HepG2 (cell line): ENCODE results near the gene DENND2D. TPM values are rescaled to one million over a fixed set of nuclear protein-coding genes. Genes with fewer than 3 reads are reported as not detected.

Source experiments
- ATAC-seq: fragments of 200-7000 bp; cut with Tn5 transposase; 3 replicates; pipeline ENCODE4 v1.9.1; 2020; ENCODE audit warnings: mild to moderate bottlenecking, moderate library complexity
- BruUV-seq: library from RNA; stranded (reverse); fragments of 400-500 nt; replicated peaks from 2 replicates; lab custom pipeline; 2021; lab: Mats Ljungman, UMichigan
- CTCF ChIA-PET: fragments of 300-600 bp; formaldehyde crosslinking; extraction: SDS; loops from one replicate; lab custom pipeline; 2021; ENCODE audit warnings: low total read pairs, inconsistent platforms, low intra/inter-chr PET ratio; lab: Yijun Ruan, JAX
- POLR2A ChIA-PET: fragments of 350-600 bp; sonication (Branson Sonifier 250); formaldehyde crosslinking; loops from one replicate; lab custom pipeline; 2020; ENCODE audit warnings: antibody characterized with exemption, inconsistent platforms; lab: Yijun Ruan, JAX
- DNase-seq: peaks from one replicate; pipeline ENCODE4 v3.0.0-alpha.2; 2015; ENCODE audit warnings: low spot score
- FAIRE-seq: peaks from 3 replicates; lab custom pipeline; 2011; peaks lifted over from hg19 to GRCh38; lab: Jason Lieb, UNC
- H2AFZ ChIP-seq: one replicate; pipeline ENCODE4 v1.6.1; 2011; ENCODE audit warnings: low read length, inconsistent platforms
- H3K27ac ChIP-seq: fragments of 300-600 bp; 3 replicates; pipeline ENCODE4 v1.8.0; 2011; ENCODE audit warnings: mixed run types, mild to moderate bottlenecking, mixed read lengths, low read length, inconsistent platforms; ENCODE audit not compliant: insufficient read depth; ENCODE audit errors: extremely low read length
- H3K27me3 ChIP-seq, 2 experiments: fragments of 200-600 bp in 1 of 2; 2 replicates in 1 of 2; 3 replicates in 1 of 2; pipeline versions ENCODE4 v1.6.0 to v1.8.0; 2011; ENCODE audit warnings: low read length in 2 of 2, mild to moderate bottlenecking in 2 of 2, moderate library complexity in 2 of 2, inconsistent platforms in 1 of 2; ENCODE audit not compliant: insufficient read depth in 2 of 2, control insufficient read depth in 1 of 2
- H3K36me3 ChIP-seq, 2 experiments: fragments of 200-600 bp in 1 of 2; replicated peaks in 1 of 2; 2 replicates in 1 of 2; 3 replicates in 1 of 2; pipeline versions ENCODE4 v1.5.1 to v1.8.0; 2011; ENCODE audit warnings: low read length in 2 of 2, inconsistent platforms in 1 of 2; ENCODE audit not compliant: insufficient read depth in 2 of 2, control insufficient read depth in 1 of 2
- H3K4me1 ChIP-seq: 2 replicates; pipeline ENCODE4 v1.5.1; 2012; ENCODE audit warnings: low read length, inconsistent platforms; ENCODE audit not compliant: insufficient read depth
- H3K4me2 ChIP-seq: 2 replicates; pipeline ENCODE4 v1.6.0; 2011; ENCODE audit warnings: low read depth, low read length, inconsistent platforms
- H3K4me3 ChIP-seq, 3 experiments: fragments of 200-600 bp in 1 of 3; sonication (generic), shearing (Covaris generic) in 1 of 3; replicated peaks in 1 of 3; 2 replicates each; pipeline ENCODE4 v1.5.1; 2011 to 2016; ENCODE audit warnings: low read length in 3 of 3, inconsistent platforms in 2 of 3, low read depth in 2 of 3, mild to moderate bottlenecking in 2 of 3, control low read depth in 1 of 3, mixed read lengths in 1 of 3; ENCODE audit not compliant: insufficient read depth in 1 of 3
- H3K79me2 ChIP-seq: one replicate; pipeline ENCODE4 v1.6.1; 2011; ENCODE audit warnings: low read length, inconsistent platforms; ENCODE audit not compliant: insufficient read depth
- H3K9ac ChIP-seq: 2 replicates; pipeline ENCODE4 v1.6.0; 2011; ENCODE audit warnings: mild to moderate bottlenecking, low read depth, low read length, inconsistent platforms; ENCODE audit not compliant: insufficient read depth
- H3K9me3 ChIP-seq: 2 replicates; pipeline ENCODE4 v1.5.1; 2012; ENCODE audit warnings: mild to moderate bottlenecking, low read length
- H4K20me1 ChIP-seq: 2 replicates; pipeline ENCODE4 v1.6.0; 2011; ENCODE audit warnings: inconsistent platforms, mild to moderate bottlenecking, low read length, moderate library complexity; ENCODE audit not compliant: insufficient read depth
- DZIP1 ChIP-seq: sonication (generic); formaldehyde crosslinking; IDR thresholded peaks from 2 replicates; pipeline ENCODE4 v1.5.0; 2020; ENCODE audit warnings: mild to moderate bottlenecking, missing genetic modification reagents
- EP300 ChIP-seq, 3 experiments: sonication (generic) in 1 of 3; formaldehyde crosslinking in 1 of 3; IDR thresholded peaks; 2 replicates each; pipeline versions ENCODE4 v1.5.1 to v1.6.1; 2011 to 2020; ENCODE audit warnings: low read depth in 2 of 3, low read length in 2 of 3, borderline replicate concordance in 1 of 3, improper control_type of control experiment in 1 of 3, mild to moderate bottlenecking in 1 of 3, missing genetic modification reagents in 1 of 3, moderate library complexity in 1 of 3
- ESRRA ChIP-seq: sonication (generic); formaldehyde crosslinking; IDR thresholded peaks from 2 replicates; pipeline ENCODE4 v1.5.1; 2020; ENCODE audit warnings: mild to moderate bottlenecking, low read depth, missing genetic modification reagents
- GABPB1 ChIP-seq: IDR thresholded peaks from 2 replicates; pipeline ENCODE4 v1.6.1; 2016; ENCODE audit warnings: mild to moderate bottlenecking, missing genetic modification reagents, moderate library complexity, missing compliant biosample characterization
- MBD4 ChIP-seq: IDR thresholded peaks from 2 replicates; pipeline ENCODE4 v1.6.1; 2012; ENCODE audit warnings: low read length, inconsistent platforms, borderline replicate concordance
- MED8 ChIP-seq: sonication (generic); formaldehyde crosslinking; IDR thresholded peaks from 2 replicates; pipeline ENCODE4 v1.8.1; 2023; ENCODE audit warnings: mild to moderate bottlenecking, missing genetic modification reagents; ENCODE audit not compliant: insufficient replicate concordance
- NONO ChIP-seq, 2 experiments: fragments of 450-650 bp in 1 of 2; sonication (generic) in 1 of 2; formaldehyde crosslinking in 1 of 2; IDR thresholded peaks in 1 of 2; conservative IDR thresholded peaks in 1 of 2; 2 replicates each; pipeline versions ENCODE4 v1.6.1 to v1.8.0; 2017 to 2022; ENCODE audit warnings: mild to moderate bottlenecking in 1 of 2, missing genetic modification reagents in 1 of 2, moderate library complexity in 1 of 2
- PAWR ChIP-seq: sonication (generic); formaldehyde crosslinking; IDR thresholded peaks from 2 replicates; pipeline ENCODE4 v1.4.0; 2020; ENCODE audit warnings: missing genetic modification reagents, mild to moderate bottlenecking, borderline replicate concordance
- PPARG ChIP-seq: conservative IDR thresholded peaks from 2 replicates; pipeline ENCODE4 v1.6.1; 2016; ENCODE audit warnings: missing biosample characterization, missing genetic modification reagents
- RFXAP ChIP-seq: sonication (generic); formaldehyde crosslinking; IDR thresholded peaks from 2 replicates; pipeline ENCODE4 v1.4.0; 2020; ENCODE audit warnings: missing genetic modification reagents, borderline replicate concordance
- RXRB ChIP-seq: IDR thresholded peaks from 2 replicates; pipeline ENCODE4 v1.6.1; 2016; ENCODE audit warnings: borderline replicate concordance, missing genetic modification reagents, missing compliant biosample characterization
- SIN3B ChIP-seq: fragments of 150-350 bp; IDR thresholded peaks from 2 replicates; pipeline ENCODE4 v1.6.1; 2014; ENCODE audit warnings: low read length
- SPEN ChIP-seq: sonication (generic); formaldehyde crosslinking; IDR thresholded peaks from 2 replicates; pipeline ENCODE4 v1.5.1; 2020; ENCODE audit warnings: low read depth, mild to moderate bottlenecking, missing genetic modification reagents
- TARDBP ChIP-seq: sonication (generic); formaldehyde crosslinking; IDR thresholded peaks from 2 replicates; pipeline ENCODE4 v1.8.0; 2022; ENCODE audit warnings: mild to moderate bottlenecking, missing genetic modification reagents
- TEF ChIP-seq: sonication (generic); formaldehyde crosslinking; IDR thresholded peaks from 2 replicates; pipeline ENCODE4 v1.5.0; 2020; ENCODE audit warnings: missing genetic modification reagents
- ZBTB46 ChIP-seq: sonication (generic); formaldehyde crosslinking; IDR thresholded peaks from 2 replicates; pipeline ENCODE4 v1.4.0; 2020; ENCODE audit warnings: mild to moderate bottlenecking, missing genetic modification reagents, borderline replicate concordance
- WGBS: methylation state at CpG from one replicate; pipeline ENCODE4 v1.1.6; 2017; ENCODE audit warnings: low lambda C conversion rate; 5-methylcytosine and 5-hydroxymethylcytosine counted together
- in situ Hi-C: cut with HindIII; loops from 2 replicates; pipeline ENCODE4 v1.10.0; 2017; ENCODE audit warnings: low pct_unique_long_range_greater_than_20kb; ENCODE audit not compliant: extremely low pct_ligation_motif_present
- intact Hi-C: fragments of 100-400 bp; cut with micrococcal nuclease; formaldehyde crosslinking; loops from one replicate; pipeline ENCODE4 v1.10.0; 2022; ENCODE audit not compliant: unreplicated experiment
- polyA plus RNA-seq, 8 experiments: library from polyadenylated mRNA; depleted of rRNA in 3 of 8; stranded (reverse) in 7 of 8; unstranded in 1 of 8; fragments of >200 nt; fragmentation: Illumina TruSeq in 4 of 8; extraction: Trizol in 4 of 8; gene quantifications; 2 replicates each; pipeline versions ENCODE4 v1.2.1 to v1.2.3, GENCODE V29; 2011 to 2016; ENCODE audit warnings: low read depth in 4 of 8, missing spikeins in 1 of 8, mixed read lengths in 1 of 8; ENCODE audit not compliant: insufficient read depth in 1 of 8
- total RNA-seq, 5 experiments: library from RNA; depleted of rRNA; stranded (reverse); fragments of >200 nt; fragmentation: Illumina TruSeq; extraction: Trizol; gene quantifications; 2 replicates each; pipeline ENCODE4 v1.2.3, GENCODE V29; 2016; ENCODE audit warnings: low read depth in 1 of 5
- TF ChIP-seq, protein P1 (sequence below): sonication (generic); formaldehyde crosslinking; IDR thresholded peaks from 2 replicates; pipeline ENCODE4 v1.5.1; 2020; ENCODE audit warnings: mild to moderate bottlenecking, missing genetic modification reagents, moderate library complexity
- TF ChIP-seq, protein P2 (sequence below): IDR thresholded peaks from 2 replicates; pipeline ENCODE4 v1.6.1; 2016

The DENND2D gene
- total and polyA plus RNA-seq, 2 of the 13 experiments (the other 11 are each of a cell fraction or from before 2014, with no cell fraction given): 0.04 TPM; not detected in 1

DNA sequence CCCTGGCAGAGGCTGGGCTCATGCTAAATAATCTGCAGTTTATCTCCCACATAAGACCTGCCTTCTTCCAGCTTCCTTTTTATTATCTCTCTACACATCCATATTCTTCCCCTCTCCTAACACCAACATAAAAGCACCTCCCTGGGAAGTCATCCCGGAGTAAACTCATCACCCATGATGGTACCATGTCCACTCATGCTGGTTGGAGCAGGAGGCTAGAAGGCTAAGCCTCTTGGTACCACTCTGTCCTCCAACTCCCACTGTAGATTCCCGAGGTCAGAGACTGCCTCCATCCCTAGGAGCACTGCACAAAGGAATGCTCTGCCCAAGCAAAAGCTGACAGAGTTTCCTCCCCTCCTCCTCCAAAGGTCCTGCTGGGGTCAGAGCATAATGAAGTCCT, 4.2 kb downstream of the DENND2D start:
- FAIRE-seq (no peak), DNase-seq (no peak), ATAC-seq (no peak)
- Histone ChIP-seq H4K20me1 (no peaks in the 10 kb centered on the region), H3K4me2 (no peak overlapping the region), H3K9ac (no peak overlapping the region), H3K27ac (no peak overlapping the region), H3K9me3 (no peaks in the 10 kb centered on the region), H3K36me3 (no peaks in the 10 kb centered on the region), H3K4me1 (peaks cover 95% of the 10 kb centered on the region), H3K4me3 (no peak overlapping the region), H3K27me3 (no peaks in the 10 kb centered on the region), H2AFZ (no peak overlapping the region), H3K79me2 (no peaks in the 10 kb centered on the region)
- 50% methylated on average over 2 of the region's 2 CpGs for WGBS
- intact Hi-C loops (no loop called here), in situ Hi-C loops (no loop called here)
- POLR2A ChIA-PET: no interaction called here
- BruUV-seq: no TSS peak
- CTCF ChIA-PET: no interaction called here
- TF ChIP-seq GABPB1 (CRISPR knock-in tag) (no peak), SIN3B (no peak), ESRRA (CRISPR knock-in tag) (no peak), MBD4 (no peak), DZIP1 (CRISPR knock-in tag) (no peak), EP300 (IDR thresholded peaks at IDR 0.05; ENCODE audit: low read depth in 2 of 2, low read length in 2 of 2) (no peak), EP300 (CRISPR knock-in tag; IDR thresholded peaks at IDR 0.05; ENCODE audit: borderline replicate concordance) (no peak), PPARG (CRISPR knock-in tag) (no peak), ZBTB46 (CRISPR knock-in tag) (no peak), NONO (IDR thresholded peaks at IDR 0.05) (no peak), NONO (CRISPR knock-in tag; conservative IDR thresholded peaks at IDR 0.05) (no peak), TARDBP (no peak), MED8 (no peak), RXRB (CRISPR knock-in tag) (no peak), RFXAP (CRISPR knock-in tag) (no peak), SPEN (CRISPR knock-in tag) (no peak), TEF (CRISPR knock-in tag) (no peak), PAWR (no peak)
- TF ChIP-seq, protein P1, sequence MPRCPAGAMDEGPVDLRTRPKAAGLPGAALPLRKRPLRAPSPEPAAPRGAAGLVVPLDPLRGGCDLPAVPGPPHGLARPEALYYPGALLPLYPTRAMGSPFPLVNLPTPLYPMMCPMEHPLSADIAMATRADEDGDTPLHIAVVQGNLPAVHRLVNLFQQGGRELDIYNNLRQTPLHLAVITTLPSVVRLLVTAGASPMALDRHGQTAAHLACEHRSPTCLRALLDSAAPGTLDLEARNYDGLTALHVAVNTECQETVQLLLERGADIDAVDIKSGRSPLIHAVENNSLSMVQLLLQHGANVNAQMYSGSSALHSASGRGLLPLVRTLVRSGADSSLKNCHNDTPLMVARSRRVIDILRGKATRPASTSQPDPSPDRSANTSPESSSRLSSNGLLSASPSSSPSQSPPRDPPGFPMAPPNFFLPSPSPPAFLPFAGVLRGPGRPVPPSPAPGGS (CRISPR knock-in tag): no peak
- TF ChIP-seq, protein P2, sequence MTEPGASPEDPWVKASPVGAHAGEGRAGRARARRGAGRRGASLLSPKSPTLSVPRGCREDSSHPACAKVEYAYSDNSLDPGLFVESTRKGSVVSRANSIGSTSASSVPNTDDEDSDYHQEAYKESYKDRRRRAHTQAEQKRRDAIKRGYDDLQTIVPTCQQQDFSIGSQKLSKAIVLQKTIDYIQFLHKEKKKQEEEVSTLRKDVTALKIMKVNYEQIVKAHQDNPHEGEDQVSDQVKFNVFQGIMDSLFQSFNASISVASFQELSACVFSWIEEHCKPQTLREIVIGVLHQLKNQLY (CRISPR knock-in tag): no peak
